Activated CD8-positive, alpha-beta memory T cell treated with anti-CD3 and anti-CD28 coated beads, Interleukin-2, amount 10 ng/mL, durations not matched to agents 7 days and 5 days (primary cell): ENCODE results near the gene PLEKHO1. TPM values are rescaled to one million over a fixed set of nuclear protein-coding genes. Genes with fewer than 3 reads are reported as not detected.
"Not testable (repeated sequence)": the region's sequence is repeated elsewhere in the genome, so short reads cannot be mapped to it uniquely, and the experiment has no call there.

Experiments used
- ATAC-seq: fragments of 150-1000 bp; cut with Tn5 transposase; one replicate; pipeline ENCODE4 v1.10.0; 2021; ENCODE audit warnings: moderate library complexity
- CTCF ChIA-PET: fragments of 350-600 bp; sonication (Branson Sonifier 250); formaldehyde crosslinking; loops from one replicate; lab custom pipeline; 2021; ENCODE audit warnings: antibody characterized with exemption; lab: Charles Lee
- DNase-seq: peaks from one replicate; pipeline ENCODE4 v3.0.0-alpha.2; 2020
- H3K27ac Mint-ChIP-seq: one replicate; pipeline ENCODE4 v1.8.0; 2021; ENCODE audit warnings: mild to moderate bottlenecking, mixed read lengths
- H3K27me3 Mint-ChIP-seq: one replicate; pipeline ENCODE4 v1.8.0; 2021; ENCODE audit warnings: mixed read lengths
- H3K36me3 Mint-ChIP-seq: one replicate; pipeline ENCODE4 v1.8.0; 2021; ENCODE audit warnings: mild to moderate bottlenecking, mixed read lengths
- H3K4me1 Mint-ChIP-seq: one replicate; pipeline ENCODE4 v1.8.0; 2021; ENCODE audit warnings: mixed read lengths
- H3K4me3 Mint-ChIP-seq: one replicate; pipeline ENCODE4 v1.8.0; 2021; ENCODE audit warnings: mild to moderate bottlenecking, moderate library complexity, mixed read lengths
- H3K9me3 Mint-ChIP-seq: one replicate; pipeline ENCODE4 v1.8.0; 2022; ENCODE audit warnings: low read depth, mixed read lengths
- total RNA-seq, 2 experiments: library from RNA; stranded (reverse); gene quantifications; one replicate each; pipeline ENCODE4 v1.2.3, GENCODE V29; 2021

Gene PLEKHO1
- total RNA-seq, 2 experiments from 2014 or later: 98.2 to 128 TPM

- CTCF ChIA-PET: interaction anchor here (0.6 to 3.2 kb wide), 62 partner anchors 8 to 913 kb away, joined by 3 to 80 read pairs (median 4); partner anchors contain the start of genes OTUD7B, PLEKHO1 and RPRD2
- Mint-ChIP-seq H3K9me3 (no peaks in the 10 kb centered on the region), H3K4me3 (peak overlapping the region; percentile 31), H3K27ac (peak overlapping the region; percentile 33), H3K4me1 (peaks cover 14% of the 10 kb centered on the region), H3K27me3 (peaks cover 4% of the 10 kb centered on the region), H3K36me3 (no peaks in the 10 kb centered on the region)
- no peak for DNase-seq
- peak; percentile 67 for ATAC-seq
These were observed 37.3 kb downstream of the PLEKHO1 start for GRCh38 chr1:150186789-150187559.

DNA sequence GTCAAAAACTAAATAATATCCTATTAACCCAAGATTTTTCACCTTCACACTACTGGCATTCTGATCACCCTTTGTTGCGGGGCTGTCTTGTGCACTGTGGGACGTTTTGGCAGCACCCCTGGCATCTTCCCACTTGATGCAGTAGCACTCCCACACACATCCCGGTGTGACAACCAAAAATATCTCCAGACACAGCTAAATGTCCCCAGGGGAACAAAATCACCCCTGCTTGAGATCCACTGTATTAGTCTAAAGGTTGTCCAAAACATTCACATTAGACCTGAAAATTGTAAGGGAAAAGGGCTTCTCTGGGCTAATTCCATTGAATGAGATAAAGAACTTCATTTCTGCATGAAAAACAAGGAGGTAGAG lies 37.8 kb downstream of the PLEKHO1 start:
- CTCF ChIA-PET: interaction anchor here (0.7 to 3.2 kb wide), 48 partner anchors 11 to 912 kb away, joined by 3 to 80 read pairs (median 5); partner anchors contain the start of genes PLEKHO1 and RPRD2
- Mint-ChIP-seq H3K4me1 (peaks cover 14% of the 10 kb centered on the region), H3K36me3 (no peaks in the 10 kb centered on the region), H3K27me3 (peaks cover 4% of the 10 kb centered on the region), H3K9me3 (no peaks in the 10 kb centered on the region), H3K27ac (no peak overlapping the region), H3K4me3 (no peak overlapping the region)
- DNase-seq (no peak), ATAC-seq (peak; percentile 49)

- Mint-ChIP-seq H3K4me1 (peaks cover 9% of the 10 kb centered on the region), H3K27me3 (peaks cover 10% of the 10 kb centered on the region), H3K36me3 (no peaks in the 10 kb centered on the region), H3K4me3 (no peak overlapping the region), H3K9me3 (no peaks in the 10 kb centered on the region), H3K27ac (no peak overlapping the region)
- DNase-seq: no peak
- ATAC-seq: no peak
- CTCF ChIA-PET: no interaction called here
These were observed 42.3 kb downstream of the PLEKHO1 start for GRCh38 chr1:150192012-150192411.

DNA sequence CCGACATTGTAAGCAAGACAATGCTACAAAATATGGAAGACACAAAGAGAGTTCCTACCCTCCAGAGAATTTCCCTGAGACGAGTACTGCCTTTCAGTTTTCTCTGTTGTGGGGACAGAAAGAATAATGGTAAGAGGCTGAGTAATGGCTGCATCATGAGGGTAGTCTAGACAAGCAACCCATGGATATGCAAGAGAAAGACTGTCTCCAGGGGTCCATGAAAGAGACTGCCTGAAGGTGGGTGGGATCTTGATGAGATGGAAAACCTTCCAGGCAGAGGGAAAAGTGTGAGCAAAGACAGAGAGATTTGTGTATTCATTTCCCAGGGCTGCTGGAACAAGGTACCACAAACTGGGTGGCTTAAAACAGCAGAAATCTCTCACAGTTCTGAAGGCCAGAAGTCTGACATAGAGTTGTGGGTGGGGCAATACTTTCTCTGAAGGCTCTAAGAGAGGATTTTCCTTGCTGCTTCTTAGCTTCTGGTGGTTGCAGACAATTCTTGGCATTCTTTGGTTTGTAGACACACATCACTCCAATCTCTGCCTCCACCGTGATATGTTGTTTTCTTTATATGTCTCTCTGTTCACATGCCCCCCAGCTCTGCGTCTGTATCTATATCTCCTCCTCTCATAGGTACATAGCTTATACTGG lies 44.8 kb downstream of the PLEKHO1 start:
- Mint-ChIP-seq H3K27ac (no peak overlapping the region), H3K4me3 (no peak overlapping the region), H3K4me1 (no peaks in the 10 kb centered on the region), H3K36me3 (no peaks in the 10 kb centered on the region), H3K27me3 (peaks cover 17% of the 10 kb centered on the region), H3K9me3 (no peaks in the 10 kb centered on the region)
- DNase-seq: no peak
- ATAC-seq: no peak
- CTCF ChIA-PET: interaction anchor here (1.5 kb wide), 1 partner anchor 8 kb away, joined by 6 read pairs; no protein-coding TSS in a partner anchor

DNA sequence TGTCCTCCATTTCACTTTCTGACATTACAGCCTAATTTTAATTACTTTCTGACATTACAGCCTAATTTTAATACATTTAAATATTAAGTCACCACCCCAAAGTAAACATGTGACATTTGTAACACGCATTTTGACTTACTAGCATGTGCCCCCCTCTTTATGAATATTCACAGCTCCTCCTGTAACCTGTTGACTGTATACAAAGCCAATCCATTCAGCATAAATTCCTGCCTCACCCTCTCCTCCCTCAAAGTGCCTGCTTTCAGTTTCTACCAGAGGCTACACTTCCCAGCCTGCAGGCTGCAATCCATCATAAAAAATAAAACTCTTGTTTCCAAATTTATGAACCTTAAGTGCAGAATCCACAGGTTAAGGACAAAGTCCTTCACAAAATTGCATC lies 46.7 kb downstream of the PLEKHO1 start:
- peaks cover 20% of the 10 kb centered on the region for H3K27me3 Mint-ChIP-seq

DNA sequence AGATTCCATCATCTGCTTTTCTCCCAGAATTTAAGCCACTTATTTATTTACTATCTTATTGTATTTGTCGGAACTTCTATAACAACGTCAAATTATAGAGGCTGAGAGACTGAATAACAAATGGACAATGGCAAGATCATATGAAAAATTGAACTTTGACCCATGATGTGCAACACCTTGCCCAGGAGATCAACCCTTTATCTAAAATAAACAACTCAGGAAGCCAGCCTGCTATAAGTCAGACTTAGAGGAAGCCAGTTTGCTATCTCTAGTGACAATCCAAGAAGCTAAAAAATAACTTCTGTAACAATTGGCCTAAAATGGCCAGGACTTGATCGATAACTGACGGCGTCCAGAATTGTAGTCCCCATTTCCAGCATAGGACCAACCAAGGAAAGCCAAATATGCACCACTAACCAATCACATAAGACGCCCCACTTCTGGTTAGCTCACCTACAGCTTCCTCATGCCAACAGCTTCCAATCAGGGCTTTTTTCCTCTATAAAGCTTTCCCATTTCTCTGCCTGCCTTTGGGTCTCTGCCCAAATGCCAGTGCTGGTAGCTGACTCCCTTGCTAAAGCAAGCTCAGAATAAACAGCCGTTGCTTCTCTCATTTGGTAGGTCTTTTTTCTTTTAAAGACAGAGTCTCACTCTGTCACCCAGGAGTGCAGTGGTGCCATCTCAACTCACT lies 57.7 kb downstream of the PLEKHO1 start:
- H3K27ac Mint-ChIP-seq: no peak overlapping the region
- H3K36me3 Mint-ChIP-seq: no peaks in the 10 kb centered on the region
- peaks cover 2% of the 10 kb centered on the region for H3K4me1 Mint-ChIP-seq
- H3K4me3 Mint-ChIP-seq: no peak overlapping the region
- ATAC-seq (no peak), DNase-seq (no peak)
- peaks cover 4% of the 10 kb centered on the region for H3K27me3 Mint-ChIP-seq
- H3K9me3 Mint-ChIP-seq: no peaks in the 10 kb centered on the region
- CTCF ChIA-PET: interaction anchor here (0.8 kb wide), 1 partner anchor 21 kb away, joined by 3 read pairs; no protein-coding TSS in a partner anchor

More for the DNA sequence above, 46.7 kb downstream of the PLEKHO1 start:
- Mint-ChIP-seq H3K9me3 (no peaks in the 10 kb centered on the region), H3K4me1 (no peaks in the 10 kb centered on the region), H3K27ac (no peak overlapping the region), H3K4me3 (no peak overlapping the region), H3K36me3 (no peaks in the 10 kb centered on the region)
- CTCF ChIA-PET: no interaction called here
- no peak for DNase-seq
- ATAC-seq: no peak

DNA sequence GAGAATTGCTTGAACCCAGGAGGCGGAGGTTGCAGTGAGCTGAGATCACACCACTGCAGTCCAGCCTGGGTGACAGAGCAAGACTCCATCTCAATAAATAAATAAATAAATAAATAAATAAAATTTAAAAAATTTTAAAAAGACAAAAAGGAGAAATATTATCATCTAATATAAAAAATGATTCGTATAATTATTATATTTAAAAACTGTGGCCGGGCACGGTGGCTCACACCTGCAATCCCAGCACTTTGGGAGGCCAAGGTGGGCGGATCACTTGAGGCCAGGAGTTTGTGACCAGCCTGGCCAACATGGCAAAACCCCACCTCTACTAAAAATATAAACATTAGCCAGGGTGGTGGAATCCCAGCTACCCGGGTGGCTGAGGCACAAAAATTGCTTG lies 58.7 kb downstream of the PLEKHO1 start:
- H3K4me1 Mint-ChIP-seq, H3K36me3 Mint-ChIP-seq, ATAC-seq, H3K27me3 Mint-ChIP-seq, H3K27ac Mint-ChIP-seq, H3K9me3 Mint-ChIP-seq, H3K4me3 Mint-ChIP-seq, CTCF ChIA-PET, DNase-seq: not testable (repeated sequence)

Other genes with a start within 250 kb of the PLEKHO1 start
- gene SV2A, start 232.1 kb upstream of the PLEKHO1 start, total RNA-seq: 10 to 100 TPM; 15.8 to 17.1 TPM
- 100 to 1,000 TPM in 1 of 2 experiments, 10 to 100 TPM in 1; 79.4 to 109 TPM for gene SF3B4, start 222.1 kb upstream of the PLEKHO1 start, total RNA-seq
- gene MTMR11, start 213.0 kb upstream of the PLEKHO1 start, total RNA-seq: 1 to 10 TPM; 2.0 to 2.9 TPM
- gene OTUD7B, start 139.2 kb upstream of the PLEKHO1 start, total RNA-seq: 10 to 100 TPM; 16.4 to 19.7 TPM
- 10 to 100 TPM; 34.7 to 35.9 TPM for gene VPS45, start 82.1 kb upstream of the PLEKHO1 start, total RNA-seq
- 100 to 1,000 TPM; 130 to 173 TPM for gene ANP32E, start 86.2 kb downstream of the PLEKHO1 start, total RNA-seq
- gene CA14, start 107.9 kb downstream of the PLEKHO1 start, total RNA-seq: not detected
- gene APH1A, start 119.1 kb downstream of the PLEKHO1 start, total RNA-seq: 100 to 1,000 TPM; 122 to 142 TPM
- gene C1orf54, start 122.9 kb downstream of the PLEKHO1 start, total RNA-seq: 1 to 10 TPM in 1 of 2 experiments, under 1 TPM in 1; 0.40 to 1.8 TPM
- 1 to 10 TPM in 1 of 2 experiments, under 1 TPM in 1; 0.44 to 1.7 TPM for gene CIART, start 132.6 kb downstream of the PLEKHO1 start, total RNA-seq
- gene MRPS21, start 143.9 kb downstream of the PLEKHO1 start, total RNA-seq: 10 to 100 TPM; 70.9 to 82.8 TPM
- gene PRPF3, start 171.6 kb downstream of the PLEKHO1 start, total RNA-seq: 10 to 100 TPM; 72.5 to 76.2 TPM
- 10 to 100 TPM; 28.1 to 28.5 TPM for gene RPRD2, start 214.2 kb downstream of the PLEKHO1 start, total RNA-seq